Measurements from ENCODE around the gene EML4. TPM values are rescaled to one million over a fixed set of nuclear protein-coding genes. Genes with fewer than 3 reads are reported as not detected.

The EML4 gene
- total RNA-seq, 2 experiments from 2014 or later = 37.1 to 43.2 TPM

DNA sequence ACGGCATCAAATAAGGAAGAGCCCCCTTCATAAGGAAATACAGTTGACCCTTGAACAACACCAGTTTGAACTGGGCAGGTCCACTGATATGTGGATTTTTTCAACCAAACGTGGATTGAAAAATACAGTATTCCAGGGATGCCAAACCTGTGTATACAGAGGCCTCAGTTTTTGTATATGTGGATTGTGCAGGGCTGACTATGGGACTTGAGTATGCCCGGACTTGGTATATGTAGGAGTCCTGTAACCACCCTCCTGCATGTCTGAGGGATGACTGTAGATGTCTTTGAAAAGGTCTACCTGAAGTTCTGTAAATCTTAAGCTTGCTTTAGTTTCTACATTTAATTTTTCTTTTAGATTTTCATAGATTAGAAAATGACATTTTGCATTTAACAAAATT lies 50.0 kb downstream of the EML4 start:
- no peak overlapping the region for H2AFZ ChIP-seq (ENCODE audit: low read length)
- CTCF ChIA-PET (ENCODE audit: unreplicated experiment) = no interaction called here
- no peak overlapping the region for H3K4me2 ChIP-seq (ENCODE audit: low read length)
- H3K9me3 ChIP-seq (ENCODE audit: low read length) = no peaks in the 10 kb centered on the region
- intact Hi-C loops (cut with micrococcal nuclease; ENCODE audit: unreplicated experiment) = no loop called here
- H4K20me1 ChIP-seq (ENCODE audit: insufficient read depth, low read length) = no peaks in the 10 kb centered on the region
- H3K27ac ChIP-seq (ENCODE audit: low read depth, low read length, poor library complexity, severe bottlenecking) = no peak overlapping the region
- TF ChIP-seq, protein P1, sequence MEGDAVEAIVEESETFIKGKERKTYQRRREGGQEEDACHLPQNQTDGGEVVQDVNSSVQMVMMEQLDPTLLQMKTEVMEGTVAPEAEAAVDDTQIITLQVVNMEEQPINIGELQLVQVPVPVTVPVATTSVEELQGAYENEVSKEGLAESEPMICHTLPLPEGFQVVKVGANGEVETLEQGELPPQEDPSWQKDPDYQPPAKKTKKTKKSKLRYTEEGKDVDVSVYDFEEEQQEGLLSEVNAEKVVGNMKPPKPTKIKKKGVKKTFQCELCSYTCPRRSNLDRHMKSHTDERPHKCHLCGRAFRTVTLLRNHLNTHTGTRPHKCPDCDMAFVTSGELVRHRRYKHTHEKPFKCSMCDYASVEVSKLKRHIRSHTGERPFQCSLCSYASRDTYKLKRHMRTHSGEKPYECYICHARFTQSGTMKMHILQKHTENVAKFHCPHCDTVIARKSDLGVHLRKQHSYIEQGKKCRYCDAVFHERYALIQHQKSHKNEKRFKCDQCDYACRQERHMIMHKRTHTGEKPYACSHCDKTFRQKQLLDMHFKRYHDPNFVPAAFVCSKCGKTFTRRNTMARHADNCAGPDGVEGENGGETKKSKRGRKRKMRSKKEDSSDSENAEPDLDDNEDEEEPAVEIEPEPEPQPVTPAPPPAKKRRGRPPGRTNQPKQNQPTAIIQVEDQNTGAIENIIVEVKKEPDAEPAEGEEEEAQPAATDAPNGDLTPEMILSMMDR (conservative IDR thresholded peaks at IDR 0.05; ENCODE audit: low read length) = no peak
- no peak for TF ChIP-seq EZH2phosphoT487 (IDR thresholded peaks at IDR 0.05; ENCODE audit: borderline replicate concordance, low read depth, low read length)
- POLR2A ChIA-PET = no interaction called here
- H3K79me2 ChIP-seq (ENCODE audit: insufficient read depth, low read depth, low read length) = no peaks in the 10 kb centered on the region
- no peak overlapping the region for H3K4me3 ChIP-seq (ENCODE audit: low read depth, low read length, poor library complexity, severe bottlenecking)
- H3K36me3 ChIP-seq (ENCODE audit: insufficient read depth, low read length) = no peaks in the 10 kb centered on the region
- no peak for DNase-seq (ENCODE audit: low spot score)
- no TSS peak for BruUV-seq (replicated peaks)
- no peaks in the 10 kb centered on the region for H3K9me2 ChIP-seq (ENCODE audit: insufficient read depth, low read length)
- H3K4me1 ChIP-seq (ENCODE audit: insufficient read depth, low read length, poor library complexity, severe bottlenecking) = no peaks in the 10 kb centered on the region

GRCh38 chr2:42220566-42220965 lies 51.4 kb downstream of the EML4 start:
- no peaks in the 10 kb centered on the region for H3K4me1 ChIP-seq (ENCODE audit: insufficient read depth, low read length, poor library complexity, severe bottlenecking)
- peaks cover 3% of the 10 kb centered on the region; the same call in 1 of the 2 replicates for H4K20me1 ChIP-seq (ENCODE audit: insufficient read depth, low read length)
- no peaks in the 10 kb centered on the region for H3K9me3 ChIP-seq (ENCODE audit: low read length)
- intact Hi-C loops (cut with micrococcal nuclease; ENCODE audit: unreplicated experiment) = no loop called here
- H2AFZ ChIP-seq (ENCODE audit: low read length) = no peak overlapping the region
- POLR2A ChIA-PET = interaction anchor here (0.6 to 1.5 kb wide), 4 partner anchors 9 to 52 kb away, joined by 3 to 14 read pairs (median 4); no protein-coding TSS in a partner anchor
- H3K27ac ChIP-seq (ENCODE audit: low read depth, low read length, poor library complexity, severe bottlenecking) = no peak overlapping the region
- CTCF ChIA-PET (ENCODE audit: unreplicated experiment) = no interaction called here
- no peaks in the 10 kb centered on the region for H3K79me2 ChIP-seq (ENCODE audit: insufficient read depth, low read depth, low read length)
- H3K4me3 ChIP-seq (ENCODE audit: low read depth, low read length, poor library complexity, severe bottlenecking) = no peak overlapping the region
- TF ChIP-seq, protein P1 (conservative IDR thresholded peaks at IDR 0.05; ENCODE audit: low read length) = no peak
- TF ChIP-seq EZH2phosphoT487 (IDR thresholded peaks at IDR 0.05; ENCODE audit: borderline replicate concordance, low read depth, low read length) = no peak
- BruUV-seq (replicated peaks) = no TSS peak
- no peaks in the 10 kb centered on the region for H3K36me3 ChIP-seq (ENCODE audit: insufficient read depth, low read length)
- H3K9me2 ChIP-seq (ENCODE audit: insufficient read depth, low read length) = no peaks in the 10 kb centered on the region
- no peak overlapping the region for H3K4me2 ChIP-seq (ENCODE audit: low read length)
- no peak for DNase-seq (ENCODE audit: low spot score)

DNA sequence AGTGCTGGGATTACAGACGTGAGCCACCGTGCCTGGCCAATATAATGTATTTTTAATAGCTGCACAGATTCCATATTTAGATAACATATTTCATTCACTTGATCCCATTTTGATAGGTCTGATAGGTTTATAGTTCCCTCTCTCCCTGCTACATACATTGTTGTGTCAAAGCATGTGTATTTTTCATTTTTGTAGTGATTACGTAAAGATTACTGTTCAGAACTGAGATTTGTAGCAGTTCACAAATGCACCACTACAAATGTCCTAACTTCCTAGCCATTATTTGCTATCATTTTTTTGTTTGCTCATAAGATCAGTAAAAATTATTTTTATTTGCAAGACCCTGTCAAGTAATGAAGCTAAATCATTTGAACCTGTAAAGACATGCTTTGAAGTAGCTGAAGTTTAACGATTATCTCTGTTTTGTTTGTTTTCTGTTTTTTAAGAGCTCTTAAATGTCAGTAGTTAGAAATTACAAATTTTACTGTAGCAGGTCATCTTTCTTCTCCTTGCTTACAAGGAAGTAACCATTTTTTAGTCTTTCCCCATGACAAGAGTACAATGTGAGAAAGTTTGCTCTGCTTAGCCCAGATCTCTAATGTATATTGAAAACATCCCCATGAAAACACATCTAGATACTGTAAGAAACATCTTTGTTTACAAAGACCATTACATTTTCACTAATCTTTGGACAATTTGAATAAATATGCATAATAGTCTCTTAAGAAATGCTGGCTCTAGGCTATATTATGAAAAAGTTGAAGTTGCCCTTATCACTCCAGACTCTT lies 54.1 kb downstream of the EML4 start:
- H3K9me3 ChIP-seq (ENCODE audit: low read length) = no peaks in the 10 kb centered on the region
- no peaks in the 10 kb centered on the region for H3K9me2 ChIP-seq (ENCODE audit: insufficient read depth, low read length)
- POLR2A ChIA-PET = interaction anchor here (0.6 to 1.4 kb wide), 4 partner anchors 11 to 77 kb away, joined by 3 to 6 read pairs (median 3); no protein-coding TSS in a partner anchor
- BruUV-seq (replicated peaks) = no TSS peak
- no peak for DNase-seq (ENCODE audit: low spot score)
- H3K79me2 ChIP-seq (ENCODE audit: insufficient read depth, low read depth, low read length) = no peaks in the 10 kb centered on the region
- no peak overlapping the region for H3K27ac ChIP-seq (ENCODE audit: low read depth, low read length, poor library complexity, severe bottlenecking)
- CTCF ChIA-PET (ENCODE audit: unreplicated experiment) = no interaction called here
- no peak overlapping the region for H2AFZ ChIP-seq (ENCODE audit: low read length)
- no peak overlapping the region for H3K4me2 ChIP-seq (ENCODE audit: low read length)
- no peak overlapping the region for H3K4me3 ChIP-seq (ENCODE audit: low read depth, low read length, poor library complexity, severe bottlenecking)
- intact Hi-C loops (cut with micrococcal nuclease; ENCODE audit: unreplicated experiment) = no loop called here
- TF ChIP-seq, protein P1 (conservative IDR thresholded peaks at IDR 0.05; ENCODE audit: low read length) = no peak
- TF ChIP-seq EZH2phosphoT487 (IDR thresholded peaks at IDR 0.05; ENCODE audit: borderline replicate concordance, low read depth, low read length) = no peak
- H4K20me1 ChIP-seq (ENCODE audit: insufficient read depth, low read length) = peaks cover 4% of the 10 kb centered on the region; the same call in 1 of the 2 replicates
- no peaks in the 10 kb centered on the region for H3K36me3 ChIP-seq (ENCODE audit: insufficient read depth, low read length)
- no peaks in the 10 kb centered on the region for H3K4me1 ChIP-seq (ENCODE audit: insufficient read depth, low read length, poor library complexity, severe bottlenecking)
